Osteoblast (primary cell): ENCODE data around the gene GABRB2. TPM values are rescaled to one million over a fixed set of nuclear protein-coding genes. Genes with fewer than 3 reads are reported as not detected.

Source experiments
- DNase-seq: peaks from one replicate; pipeline ENCODE4 v3.0.0; 2011; ENCODE audit warnings: low spot score, mixed read lengths; ENCODE audit not compliant: insufficient read length; ENCODE audit errors: missing footprints
- H2AFZ ChIP-seq: 2 replicates; pipeline ENCODE4 v1.6.0; 2011; ENCODE audit warnings: mild to moderate bottlenecking, low read length
- H3K27ac ChIP-seq: 2 replicates; pipeline ENCODE4 v1.5.1; 2011; ENCODE audit warnings: mild to moderate bottlenecking, low read depth, low read length, moderate library complexity
- H3K27me3 ChIP-seq: 2 replicates; pipeline ENCODE4 v1.6.0; 2012; ENCODE audit warnings: mild to moderate bottlenecking, control low read depth, inconsistent platforms, low read length, moderate library complexity; ENCODE audit not compliant: insufficient read depth
- H3K36me3 ChIP-seq: 2 replicates; pipeline ENCODE4 v1.5.1; 2011; ENCODE audit warnings: mild to moderate bottlenecking, low read length, control low read depth, moderate library complexity; ENCODE audit not compliant: insufficient read depth
- H3K4me1 ChIP-seq: 2 replicates; pipeline ENCODE4 v1.5.1; 2011; ENCODE audit warnings: mild to moderate bottlenecking, low read length, control low read depth, moderate library complexity; ENCODE audit not compliant: insufficient read depth
- H3K4me2 ChIP-seq: 2 replicates; pipeline ENCODE4 v1.6.0; 2011; ENCODE audit warnings: mild to moderate bottlenecking, low read length; ENCODE audit not compliant: insufficient read depth
- H3K4me3 ChIP-seq: fragments of 200-600 bp; sonication (generic); 3 replicates; pipeline ENCODE4 v1.5.1; 2012; ENCODE audit warnings: mild to moderate bottlenecking, low read length, inconsistent platforms; ENCODE audit not compliant: insufficient read depth
- H3K79me2 ChIP-seq: 2 replicates; pipeline ENCODE4 v1.6.0; 2012; ENCODE audit warnings: mild to moderate bottlenecking, low read length, control low read depth, inconsistent platforms; ENCODE audit not compliant: insufficient read depth
- H3K9me3 ChIP-seq: 2 replicates; pipeline ENCODE4 v1.5.1; 2011; ENCODE audit warnings: low read depth, low read length, control low read depth
- H4K20me1 ChIP-seq: 2 replicates; pipeline ENCODE4 v1.6.0; 2012; ENCODE audit warnings: mild to moderate bottlenecking, low read length, control low read depth; ENCODE audit not compliant: insufficient read depth
- total RNA-seq: library from RNA; depleted of rRNA; stranded (reverse); fragments of >200 nt; gene quantifications from 2 replicates; pipeline ENCODE4 v1.2.3, GENCODE V29; 2012
- TF ChIP-seq, protein P1 (sequence below): IDR thresholded peaks from 2 replicates; pipeline ENCODE4 v1.5.1; 2011; ENCODE audit warnings: mild to moderate bottlenecking, low read depth, low read length, moderate library complexity; ENCODE audit errors: extremely low read depth

Gene GABRB2
- total RNA-seq, 1 donor = 0.72 TPM

DNA sequence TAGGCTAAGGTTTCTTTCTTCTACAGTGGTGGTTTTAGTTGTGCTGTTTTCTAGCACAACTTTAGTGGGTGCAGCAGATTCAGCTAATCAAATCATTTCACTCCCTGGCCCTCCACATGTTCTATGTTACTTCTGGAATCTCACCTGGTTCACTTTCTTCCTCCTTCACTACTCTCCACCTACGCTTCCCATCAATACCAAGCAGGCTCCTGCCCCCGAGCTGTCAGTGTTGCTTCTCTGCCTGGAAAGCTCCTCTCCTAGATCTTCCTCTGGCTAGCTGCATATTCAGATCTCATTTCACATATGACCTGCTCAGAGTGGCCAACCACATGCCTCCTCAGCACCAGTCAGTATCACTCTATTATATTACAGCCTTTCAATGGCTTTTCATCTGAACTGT, 19.6 kb upstream of the GABRB2 start:
- Histone ChIP-seq H3K4me1 (no peaks in the 10 kb centered on the region), H3K4me2 (no peak overlapping the region), H3K36me3 (no peaks in the 10 kb centered on the region), H4K20me1 (no peaks in the 10 kb centered on the region), H3K4me3 (no peak overlapping the region), H3K27ac (no peak overlapping the region), H3K27me3 (no peaks in the 10 kb centered on the region), H3K79me2 (no peaks in the 10 kb centered on the region), H3K9me3 (no peaks in the 10 kb centered on the region), H2AFZ (no peak overlapping the region)
- DNase-seq = no peak
- TF ChIP-seq, protein P1, sequence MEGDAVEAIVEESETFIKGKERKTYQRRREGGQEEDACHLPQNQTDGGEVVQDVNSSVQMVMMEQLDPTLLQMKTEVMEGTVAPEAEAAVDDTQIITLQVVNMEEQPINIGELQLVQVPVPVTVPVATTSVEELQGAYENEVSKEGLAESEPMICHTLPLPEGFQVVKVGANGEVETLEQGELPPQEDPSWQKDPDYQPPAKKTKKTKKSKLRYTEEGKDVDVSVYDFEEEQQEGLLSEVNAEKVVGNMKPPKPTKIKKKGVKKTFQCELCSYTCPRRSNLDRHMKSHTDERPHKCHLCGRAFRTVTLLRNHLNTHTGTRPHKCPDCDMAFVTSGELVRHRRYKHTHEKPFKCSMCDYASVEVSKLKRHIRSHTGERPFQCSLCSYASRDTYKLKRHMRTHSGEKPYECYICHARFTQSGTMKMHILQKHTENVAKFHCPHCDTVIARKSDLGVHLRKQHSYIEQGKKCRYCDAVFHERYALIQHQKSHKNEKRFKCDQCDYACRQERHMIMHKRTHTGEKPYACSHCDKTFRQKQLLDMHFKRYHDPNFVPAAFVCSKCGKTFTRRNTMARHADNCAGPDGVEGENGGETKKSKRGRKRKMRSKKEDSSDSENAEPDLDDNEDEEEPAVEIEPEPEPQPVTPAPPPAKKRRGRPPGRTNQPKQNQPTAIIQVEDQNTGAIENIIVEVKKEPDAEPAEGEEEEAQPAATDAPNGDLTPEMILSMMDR = no peak

DNA sequence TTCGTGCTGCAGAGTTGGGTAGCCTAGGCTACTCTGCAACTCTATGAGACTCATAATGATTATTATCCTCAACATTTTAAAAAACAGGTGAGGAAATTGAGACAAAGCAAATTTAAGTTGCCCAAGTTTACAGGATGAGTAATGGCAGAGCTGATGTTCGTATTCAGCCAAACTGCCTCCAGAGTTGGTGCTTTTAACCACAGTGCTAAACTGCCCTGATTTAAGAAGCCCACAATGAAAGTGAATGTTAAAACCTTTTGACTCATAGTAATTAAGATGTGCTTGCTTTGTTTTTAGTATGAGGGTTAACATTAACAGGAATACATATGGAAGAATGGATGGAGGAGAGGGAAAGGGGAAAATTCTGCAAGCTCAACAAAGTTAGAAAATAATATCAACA, 15.9 kb upstream of the GABRB2 start:
- no peak overlapping the region for H2AFZ ChIP-seq
- H4K20me1 ChIP-seq = no peaks in the 10 kb centered on the region
- H3K27me3 ChIP-seq = no peaks in the 10 kb centered on the region
- H3K36me3 ChIP-seq = no peaks in the 10 kb centered on the region
- H3K4me3 ChIP-seq = no peak overlapping the region
- no peaks in the 10 kb centered on the region for H3K9me3 ChIP-seq
- H3K27ac ChIP-seq = no peak overlapping the region
- H3K79me2 ChIP-seq = no peaks in the 10 kb centered on the region
- TF ChIP-seq, protein P1 = no peak
- no peaks in the 10 kb centered on the region for H3K4me1 ChIP-seq
- H3K4me2 ChIP-seq = no peak overlapping the region
- peak; percentile 17 for DNase-seq

DNA sequence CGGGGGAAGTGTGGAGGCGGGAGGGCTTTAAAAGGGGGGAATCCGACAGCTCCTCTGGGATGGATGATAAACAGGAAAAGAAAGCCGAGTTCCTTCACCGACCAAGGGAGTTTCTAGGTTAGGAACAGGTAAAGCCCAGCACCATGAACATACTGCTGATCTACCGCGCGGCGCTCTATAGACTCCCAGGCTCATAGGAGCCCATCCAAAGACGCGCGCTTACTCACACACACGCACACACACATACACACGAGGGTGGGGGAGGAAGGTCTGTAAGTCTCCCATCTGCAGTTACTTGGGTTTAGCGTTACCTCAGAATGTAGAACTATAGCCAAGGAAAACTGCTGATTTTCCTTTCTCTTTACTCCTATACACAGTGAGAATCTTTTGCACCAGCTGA, 2.6 kb upstream of the GABRB2 start:
- Histone ChIP-seq H3K4me1 (no peaks in the 10 kb centered on the region), H3K36me3 (no peaks in the 10 kb centered on the region), H3K4me3 (no peak overlapping the region), H2AFZ (no peak overlapping the region), H3K27ac (no peak overlapping the region), H3K9me3 (no peaks in the 10 kb centered on the region), H3K4me2 (no peak overlapping the region), H3K27me3 (peaks cover 27% of the 10 kb centered on the region), H4K20me1 (no peaks in the 10 kb centered on the region), H3K79me2 (no peaks in the 10 kb centered on the region)
- TF ChIP-seq, protein P1 = no peak
- peak; percentile 82 for DNase-seq

DNA sequence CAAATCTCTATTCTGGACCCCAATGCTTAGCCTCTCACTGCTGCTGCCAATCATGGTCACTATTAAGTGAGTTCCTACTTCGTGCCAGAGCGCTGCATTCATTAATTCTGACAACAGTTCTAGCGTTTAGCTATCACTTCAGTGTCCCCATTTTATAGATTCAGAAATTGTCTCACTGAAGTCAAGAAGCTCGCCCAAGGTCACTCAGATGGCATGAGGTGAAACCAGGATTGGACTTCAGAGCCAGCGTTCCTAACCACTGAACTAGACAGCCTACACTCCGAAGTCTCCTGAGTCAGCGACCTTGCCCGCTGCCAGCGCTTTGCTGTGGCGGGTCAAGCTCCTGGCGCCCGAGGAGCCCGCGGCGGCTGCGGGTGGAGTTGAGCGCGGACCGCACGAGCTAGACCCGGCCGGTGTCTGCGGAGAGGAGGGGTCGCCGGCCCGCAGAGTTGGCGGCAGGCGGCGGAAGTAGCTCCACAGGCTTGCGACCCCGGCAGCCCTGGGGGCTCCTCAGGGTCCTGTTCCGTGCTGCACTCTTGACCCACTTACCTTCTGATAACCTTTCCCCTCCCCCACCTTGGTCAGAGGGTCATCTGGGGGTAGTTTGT, 2.1 kb upstream of the GABRB2 start:
- H3K27ac ChIP-seq = no peak overlapping the region
- peak; percentile 50 for DNase-seq
- peaks cover 27% of the 10 kb centered on the region for H3K27me3 ChIP-seq
- no peak overlapping the region for H2AFZ ChIP-seq
- no peaks in the 10 kb centered on the region for H3K9me3 ChIP-seq
- TF ChIP-seq, protein P1 = no peak
- no peaks in the 10 kb centered on the region for H4K20me1 ChIP-seq
- no peaks in the 10 kb centered on the region for H3K4me1 ChIP-seq
- H3K4me2 ChIP-seq = no peak overlapping the region
- no peak overlapping the region for H3K4me3 ChIP-seq
- H3K79me2 ChIP-seq = no peaks in the 10 kb centered on the region
- H3K36me3 ChIP-seq = no peaks in the 10 kb centered on the region
